SH-SY5Y (cell line): ENCODE results near the gene KNL1.

Source experiments
- GATA2 ChIP-seq: IDR thresholded peaks from 2 replicates; pipeline ENCODE4 v1.6.1; 2011; ENCODE audit warnings: mild to moderate bottlenecking, low read depth, low read length
- GATA3 ChIP-seq: IDR thresholded peaks from 2 replicates; pipeline ENCODE4 v1.6.1; 2011; ENCODE audit warnings: low read depth, mild to moderate bottlenecking, low read length, moderate library complexity

- TF ChIP-seq GATA2, result no peak
- TF ChIP-seq GATA3, result no peak
Measured at GRCh38 chr15:40598672-40599071, 4.6 kb downstream of the KNL1 start.
